IPS-NIHi7 (cell line): ENCODE results near the gene ARHGAP24.
A peak's percentile ranks its signal among the peaks of the same experiment; 100 is the strongest.
"Not testable (repeated sequence)": the region's sequence is repeated elsewhere in the genome, so short reads cannot be mapped to it uniquely, and the experiment has no call there.

Source experiments
- DNase-seq: peaks from one replicate; pipeline ENCODE4 v3.0.0; 2012; ENCODE audit warnings: mixed read lengths; ENCODE audit errors: extremely low spot score

Gene ARHGAP24

DNA sequence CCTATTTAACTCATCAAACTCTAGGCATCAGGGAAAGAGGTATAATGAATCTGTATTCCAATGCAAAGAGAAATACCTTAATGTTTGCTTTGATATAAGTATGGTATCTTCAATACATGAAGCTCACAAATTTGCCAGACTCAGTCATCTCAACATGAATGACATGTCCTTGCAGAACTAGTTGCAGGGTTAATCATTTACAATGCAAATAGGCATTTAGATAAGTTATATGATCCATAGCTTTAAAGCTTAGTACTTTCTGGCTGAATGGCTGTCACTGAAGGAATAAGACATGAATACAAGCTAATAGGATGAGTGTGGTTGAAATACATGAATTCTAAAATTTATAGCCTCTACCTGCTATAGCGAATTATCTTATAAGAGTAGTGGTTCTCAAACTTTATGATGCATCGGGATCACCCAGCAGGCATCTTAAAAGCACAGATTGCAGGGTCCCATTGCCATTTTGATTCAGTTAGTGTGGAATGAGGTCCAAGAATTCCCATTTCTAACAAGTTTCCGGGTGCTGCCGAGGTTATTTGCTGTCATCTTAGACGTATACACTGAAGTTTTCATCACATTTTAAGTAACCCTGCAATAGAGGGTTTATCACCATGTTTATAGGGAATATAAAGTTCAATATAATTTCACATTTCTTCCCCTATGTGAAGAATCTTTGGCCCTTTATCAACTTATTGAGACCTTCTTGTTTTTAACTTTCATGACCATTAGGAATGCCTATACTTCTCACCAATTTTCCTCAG lies 439.2 kb downstream of the ARHGAP24 start:
- DNase-seq, result no peak

DNA sequence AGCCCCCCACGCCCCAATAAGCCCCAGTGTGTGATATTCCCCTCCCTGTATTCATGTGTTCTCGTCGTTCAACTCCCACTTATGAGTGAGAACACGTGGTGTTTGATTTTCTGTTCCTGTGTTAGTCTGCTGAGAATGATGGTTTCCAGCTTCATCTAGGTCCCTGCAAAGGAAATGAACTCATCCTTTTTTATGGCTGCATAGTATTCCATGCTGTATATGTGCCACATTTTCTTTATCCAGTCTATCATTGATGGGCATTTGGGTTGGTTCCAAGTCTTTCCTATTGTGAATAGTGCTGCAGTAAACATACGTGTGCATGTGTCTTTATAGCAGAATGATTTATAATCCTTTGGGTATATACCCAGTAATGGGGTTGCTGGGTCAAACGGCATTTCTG lies 440.6 kb downstream of the ARHGAP24 start:
- not testable (repeated sequence) for DNase-seq

DNA sequence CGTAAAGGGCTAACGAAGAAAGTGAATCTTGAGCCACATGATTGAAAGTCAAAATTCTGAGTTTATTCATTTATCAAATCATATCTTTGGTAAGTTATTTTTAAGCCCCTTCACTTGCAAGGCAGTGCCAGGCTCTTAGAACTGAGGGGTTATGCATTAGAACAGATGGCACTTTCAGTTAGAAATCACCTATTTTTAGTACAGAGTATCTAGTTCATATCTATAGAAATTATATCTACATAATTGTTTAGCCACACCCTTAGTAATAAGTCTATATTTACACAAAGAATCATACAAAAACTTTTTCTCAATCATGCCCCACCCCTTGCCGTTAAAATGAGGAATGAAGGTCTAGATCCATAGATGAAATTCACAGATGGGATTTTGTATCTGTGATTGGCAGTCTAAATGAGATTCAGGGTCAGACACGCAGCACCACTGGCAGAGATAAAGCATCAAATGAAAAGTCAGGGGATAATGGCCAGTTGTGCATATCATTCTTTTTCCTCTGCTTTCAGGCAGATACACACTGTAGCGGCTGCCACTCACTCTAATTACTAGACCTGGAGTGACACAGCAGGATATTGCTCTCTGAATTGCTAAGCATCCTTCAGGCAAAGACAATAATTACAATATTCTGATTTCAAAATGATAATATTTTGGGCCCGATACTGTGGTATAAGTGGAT lies 444.4 kb downstream of the ARHGAP24 start:
- DNase-seq, result no peak

DNA sequence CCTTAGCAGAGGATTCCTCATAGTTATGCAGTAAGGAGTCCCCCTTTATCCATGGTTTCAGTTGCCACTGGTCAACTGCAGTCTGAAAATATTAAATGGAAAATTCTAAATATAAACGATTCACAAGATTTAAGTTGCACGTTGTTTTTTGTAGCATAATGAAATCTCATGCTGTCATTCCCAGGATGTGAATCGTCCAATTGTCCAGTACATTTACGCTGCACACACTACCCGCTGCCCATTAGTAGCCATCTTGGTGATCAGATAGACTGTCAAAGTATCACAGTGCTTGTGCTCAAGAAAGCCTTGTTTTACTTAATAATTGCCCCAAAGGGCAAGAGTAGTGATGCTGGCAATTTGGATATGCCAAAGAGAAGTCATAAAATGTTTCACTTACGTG lies 450.1 kb downstream of the ARHGAP24 start:
- no peak for DNase-seq

DNA sequence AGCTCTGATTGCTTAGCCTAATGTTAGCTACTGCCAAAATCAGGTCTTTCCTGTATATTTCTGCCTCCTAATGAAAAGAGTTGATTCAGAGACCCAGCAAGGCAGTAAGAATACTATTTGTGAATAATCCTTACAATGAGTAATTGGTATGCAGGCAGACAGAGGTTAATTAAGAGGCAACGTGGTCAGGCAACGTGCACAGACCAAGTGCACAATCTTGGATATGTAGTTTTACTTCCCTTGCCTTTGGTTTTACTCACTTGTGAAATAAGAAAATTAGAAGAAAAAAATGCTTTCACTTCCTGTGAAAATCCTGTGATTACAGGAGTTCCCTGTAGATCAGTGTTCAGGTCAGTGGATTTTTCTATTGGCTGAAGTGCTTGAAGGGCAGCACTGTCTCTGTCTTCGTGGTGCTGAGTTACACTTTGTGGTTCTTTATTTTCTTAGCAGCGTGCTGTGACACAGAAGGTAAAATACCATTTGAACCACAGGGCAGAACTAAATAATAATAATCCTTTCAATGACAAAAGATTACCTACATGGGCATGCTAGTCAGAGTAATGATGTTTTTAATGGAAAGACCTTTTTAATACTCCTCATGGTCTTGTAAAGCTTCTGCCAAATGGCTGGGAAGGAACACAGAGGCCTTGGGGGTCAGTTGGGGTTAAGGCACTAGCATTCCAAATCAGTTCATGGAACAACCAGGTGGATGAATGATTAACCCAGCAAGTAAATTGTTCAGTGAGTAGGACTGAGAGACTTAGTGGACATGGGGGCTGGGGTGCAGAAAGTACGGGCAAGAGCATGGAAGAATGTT lies 454.0 kb downstream of the ARHGAP24 start:
- DNase-seq, result no peak

DNA sequence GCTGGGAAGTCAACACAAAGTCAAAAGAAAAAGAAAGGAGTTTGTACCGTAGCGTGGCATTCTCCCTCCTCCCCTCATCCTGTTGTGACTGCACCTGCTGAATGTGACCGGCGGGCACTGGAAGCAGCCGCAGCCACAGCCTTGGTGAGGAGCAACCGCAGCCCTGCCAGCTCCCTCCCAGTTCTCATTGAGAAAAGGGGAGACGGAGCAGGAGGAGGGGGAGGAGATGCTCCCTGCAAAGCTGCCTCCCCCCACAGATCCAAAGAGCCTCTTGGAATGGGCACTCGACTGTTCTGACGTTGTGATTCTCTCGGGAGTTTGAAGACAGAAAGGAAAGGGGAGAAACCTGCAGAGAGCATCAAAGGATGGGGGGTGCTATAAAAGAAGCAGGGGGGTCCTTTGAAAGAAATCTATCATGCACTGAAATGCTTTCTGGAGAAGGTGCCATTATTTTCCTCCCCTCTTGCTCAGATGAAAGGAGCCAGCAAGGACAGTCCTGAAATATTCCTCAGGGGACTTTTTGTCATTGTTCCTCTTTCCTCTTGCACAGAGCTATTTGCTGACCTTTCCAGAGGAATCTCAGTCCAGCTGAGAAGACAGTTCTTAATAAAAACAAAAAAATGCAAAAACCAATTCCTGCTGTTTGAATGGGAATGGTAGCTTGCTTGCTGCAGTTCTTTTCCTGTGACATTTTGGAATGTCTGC lies 455.2 kb downstream of the ARHGAP24 start:
- no peak for DNase-seq

DNA sequence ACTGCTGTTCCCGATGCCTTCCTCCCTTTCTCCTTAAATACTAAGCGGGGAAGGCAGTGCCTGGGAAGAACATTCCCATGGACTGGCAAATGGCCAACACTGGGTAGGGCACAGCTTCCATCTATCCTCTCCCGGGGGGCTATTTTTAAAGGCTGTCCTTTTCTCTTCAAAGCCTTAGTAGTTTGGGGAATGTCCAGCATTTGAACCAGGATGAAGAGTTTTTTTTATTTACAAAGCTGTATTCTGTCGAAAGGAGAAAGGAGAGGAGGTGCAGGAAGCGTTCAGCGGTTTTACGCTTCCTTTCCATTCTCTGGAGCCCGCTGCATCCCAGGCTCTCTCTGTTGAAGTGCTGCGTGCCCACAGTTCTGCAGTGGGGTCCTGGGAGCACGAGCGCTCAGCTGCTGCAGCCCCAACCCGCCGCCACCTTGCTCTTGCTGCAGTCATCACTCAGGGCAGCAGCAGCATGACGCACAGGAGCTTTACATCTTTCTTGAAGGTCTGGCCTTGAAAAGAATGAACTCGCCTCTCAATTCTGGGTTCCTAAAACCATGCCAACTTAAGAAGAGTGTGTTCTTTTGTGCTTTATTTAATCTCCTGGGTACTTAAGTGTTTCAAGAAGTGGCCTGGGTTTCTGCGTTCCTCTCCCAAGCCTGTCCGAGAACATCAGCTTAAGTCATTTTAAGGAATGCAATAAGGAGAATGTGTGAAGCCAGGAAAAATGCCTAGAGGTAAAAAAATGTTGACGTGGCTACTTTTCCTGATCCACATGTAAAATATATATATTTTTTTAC lies 457.7 kb downstream of the ARHGAP24 start:
- DNase-seq, result no peak

DNA sequence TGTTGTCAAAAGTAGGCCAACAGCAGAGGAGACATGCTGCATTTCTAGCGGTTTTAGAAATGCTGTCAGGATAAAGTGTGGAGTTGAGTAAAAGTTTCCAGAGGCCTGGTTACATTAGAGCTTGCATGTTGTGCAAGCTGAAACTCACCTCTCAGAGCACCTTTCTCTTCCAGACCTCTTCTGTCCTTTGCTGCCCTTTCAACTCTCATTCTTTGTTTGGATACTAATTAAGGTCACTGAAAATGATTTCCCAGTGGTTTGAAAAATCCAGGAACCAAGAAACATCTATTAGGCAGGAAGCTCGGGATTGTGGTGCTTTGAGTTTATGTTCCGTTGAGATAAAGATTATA lies 458.3 kb downstream of the ARHGAP24 start:
- DNase-seq, result no peak

DNA sequence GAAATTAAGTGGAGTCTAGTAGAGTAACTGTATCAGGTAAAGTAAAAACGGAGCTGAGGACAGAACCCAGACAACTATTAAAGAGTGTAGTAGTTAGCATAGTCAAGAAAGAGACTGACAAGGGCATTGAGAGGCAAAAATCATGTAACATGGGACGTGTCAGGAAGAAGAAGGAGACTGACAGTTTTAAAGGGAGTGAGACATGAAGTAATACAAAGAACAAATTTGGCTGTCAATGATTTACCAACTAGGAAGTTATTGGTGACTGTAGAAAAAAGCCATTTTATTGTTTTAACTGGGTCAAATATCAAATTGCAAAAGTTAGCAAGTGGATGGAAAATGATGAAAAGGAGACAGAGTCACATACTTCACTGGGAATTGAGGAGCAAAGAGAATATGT lies 462.6 kb downstream of the ARHGAP24 start:
- DNase-seq, result no peak

DNA sequence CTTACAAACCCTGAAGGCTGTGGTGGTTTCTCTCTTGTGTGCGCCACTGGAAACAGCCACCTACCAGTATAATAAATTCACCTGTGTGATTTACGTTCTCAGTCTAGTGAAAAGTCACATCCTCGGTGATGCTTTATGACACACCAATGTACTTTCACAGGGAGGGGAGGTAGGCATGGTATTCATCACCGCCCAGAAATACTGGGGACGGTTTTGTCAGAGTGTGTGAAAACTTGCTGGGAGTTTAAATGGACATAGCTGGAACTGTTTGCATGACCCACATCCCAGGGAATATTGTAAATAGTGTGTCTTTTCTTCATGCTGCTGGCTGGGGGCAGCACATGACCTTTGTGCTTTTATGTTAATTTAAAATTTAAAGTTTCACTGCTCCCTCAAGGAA lies 463.1 kb downstream of the ARHGAP24 start:
- DNase-seq, result no peak

DNA sequence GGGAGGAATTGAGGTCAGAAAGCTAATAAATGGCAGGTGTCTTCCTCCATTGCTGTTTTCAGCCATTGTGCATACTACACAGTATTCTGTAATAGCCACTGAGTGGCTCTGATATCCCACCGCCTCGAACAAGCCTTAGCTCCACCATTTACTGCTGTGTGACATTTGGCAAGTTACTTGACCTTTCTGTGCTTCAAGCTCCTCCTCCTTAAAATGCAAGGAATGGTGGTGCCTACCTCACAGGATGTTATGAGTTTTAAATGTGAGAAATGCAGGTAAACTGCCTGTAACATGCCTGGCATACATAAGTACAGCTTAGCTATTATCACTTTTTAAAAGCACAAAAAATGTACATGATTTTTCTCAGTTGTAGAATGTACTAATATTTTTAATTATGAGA lies 464.0 kb downstream of the ARHGAP24 start:
- no peak for DNase-seq

DNA sequence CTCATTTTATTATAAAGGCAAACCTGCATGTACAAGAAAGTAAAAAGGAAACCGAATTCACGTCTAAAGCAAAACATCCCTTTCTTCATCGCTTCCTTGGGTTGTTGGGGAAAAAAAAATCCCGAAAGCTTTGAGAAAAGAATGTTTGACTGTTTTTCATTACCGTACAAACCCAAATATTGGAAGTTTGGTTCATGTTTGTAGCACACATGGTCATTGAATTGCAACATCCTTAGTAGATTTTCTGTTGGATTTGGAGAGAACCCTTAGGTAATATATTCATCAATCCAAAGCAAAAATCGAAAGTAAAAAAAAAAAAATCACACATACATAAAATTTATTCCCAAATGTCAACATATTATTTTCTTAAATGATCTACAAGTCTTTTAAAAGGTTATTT lies 464.6 kb downstream of the ARHGAP24 start:
- DNase-seq, result no peak

DNA sequence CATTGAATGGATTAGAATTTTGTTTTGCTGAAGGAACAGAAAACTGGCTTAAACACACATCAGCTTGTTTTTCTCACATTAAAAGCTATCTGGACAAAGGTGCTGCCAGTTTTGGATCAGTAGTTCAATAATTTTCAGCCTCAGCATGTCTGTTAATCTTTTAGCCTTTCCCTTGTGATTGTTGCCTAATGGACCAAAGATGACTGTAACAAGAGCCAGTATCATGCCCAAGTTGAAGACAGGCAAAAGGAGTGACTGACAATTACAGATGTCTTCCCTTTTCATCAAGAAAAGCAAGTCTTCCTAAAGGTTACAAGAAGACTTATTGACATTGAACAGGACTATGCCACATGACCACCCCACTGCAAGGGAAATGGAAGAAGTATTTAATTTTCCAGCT lies 465.2 kb downstream of the ARHGAP24 start:
- DNase-seq, result no peak

DNA sequence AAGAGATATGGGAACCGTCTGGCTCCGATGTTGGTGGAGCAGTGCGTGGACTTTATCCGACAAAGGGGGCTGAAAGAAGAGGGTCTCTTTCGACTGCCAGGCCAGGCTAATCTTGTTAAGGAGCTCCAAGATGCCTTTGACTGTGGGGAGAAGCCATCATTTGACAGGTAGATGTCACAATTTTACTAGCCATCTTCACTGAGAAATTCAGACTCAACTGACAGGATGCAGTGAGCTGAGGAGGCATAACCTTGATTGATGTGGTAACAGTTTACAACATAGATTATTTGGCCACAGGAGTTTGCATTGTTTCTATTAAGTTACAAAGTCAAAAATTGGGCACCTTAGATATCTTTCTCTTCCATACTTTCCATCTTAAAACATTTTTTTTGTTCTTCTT lies 467.2 kb downstream of the ARHGAP24 start:
- DNase-seq, result no peak

DNA sequence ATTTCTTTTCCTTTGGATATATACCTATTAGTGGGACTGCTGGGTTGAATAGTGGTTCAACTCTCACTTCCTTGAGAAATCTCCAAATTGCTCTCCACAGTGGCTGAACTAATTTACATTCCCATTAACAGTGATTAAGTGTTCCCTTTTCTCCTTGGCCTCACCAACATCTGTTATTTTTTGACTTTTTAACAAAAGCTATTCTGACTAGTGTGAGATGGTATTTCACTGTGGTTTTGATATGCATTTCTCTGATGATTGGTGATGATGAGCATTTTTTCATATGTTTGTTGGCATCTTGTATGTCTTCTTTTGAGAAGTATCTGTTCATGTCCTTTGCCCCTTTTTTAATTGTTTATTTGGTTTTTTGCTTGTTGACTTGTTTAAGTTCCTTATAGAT lies 471.9 kb downstream of the ARHGAP24 start:
- DNase-seq, result no peak

DNA sequence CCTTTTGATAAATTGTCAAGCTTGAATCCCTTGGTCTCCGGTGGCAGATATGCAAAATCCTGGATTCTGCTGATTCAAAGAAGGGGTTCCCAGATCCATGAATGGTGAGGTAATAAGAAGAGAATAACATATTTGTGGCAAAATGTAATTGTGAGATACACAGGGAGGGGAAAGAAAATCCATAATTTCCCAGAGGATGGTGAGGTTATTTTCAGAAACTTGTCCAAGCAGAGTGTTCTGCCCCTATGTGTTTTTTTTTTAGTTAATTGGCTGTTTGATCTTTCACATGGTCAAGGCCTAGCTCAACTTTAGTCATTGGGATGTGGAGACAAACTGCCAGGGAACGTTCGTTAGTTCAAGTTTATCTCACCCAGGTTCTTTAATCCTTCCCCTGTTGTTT lies 476.1 kb downstream of the ARHGAP24 start:
- no peak for DNase-seq

DNA sequence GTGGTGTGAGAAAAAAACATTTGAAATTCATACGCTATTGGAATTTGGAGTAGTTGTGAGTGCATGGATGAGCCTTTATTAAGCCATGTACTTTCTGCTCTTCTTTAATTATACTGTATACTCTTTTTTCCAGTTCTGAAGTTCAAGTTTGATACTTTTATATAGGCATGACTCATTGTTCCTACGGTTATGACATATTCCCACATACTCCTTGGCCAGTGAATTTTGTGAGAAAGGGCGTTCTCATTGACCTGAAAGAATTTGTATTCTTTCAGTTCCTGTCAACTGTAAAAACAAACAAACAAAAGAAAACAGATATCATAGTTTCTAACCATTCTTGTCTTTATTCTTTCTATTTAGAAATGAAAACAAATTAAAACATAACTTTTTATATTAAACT lies 477.6 kb downstream of the ARHGAP24 start:
- DNase-seq, result no peak

DNA sequence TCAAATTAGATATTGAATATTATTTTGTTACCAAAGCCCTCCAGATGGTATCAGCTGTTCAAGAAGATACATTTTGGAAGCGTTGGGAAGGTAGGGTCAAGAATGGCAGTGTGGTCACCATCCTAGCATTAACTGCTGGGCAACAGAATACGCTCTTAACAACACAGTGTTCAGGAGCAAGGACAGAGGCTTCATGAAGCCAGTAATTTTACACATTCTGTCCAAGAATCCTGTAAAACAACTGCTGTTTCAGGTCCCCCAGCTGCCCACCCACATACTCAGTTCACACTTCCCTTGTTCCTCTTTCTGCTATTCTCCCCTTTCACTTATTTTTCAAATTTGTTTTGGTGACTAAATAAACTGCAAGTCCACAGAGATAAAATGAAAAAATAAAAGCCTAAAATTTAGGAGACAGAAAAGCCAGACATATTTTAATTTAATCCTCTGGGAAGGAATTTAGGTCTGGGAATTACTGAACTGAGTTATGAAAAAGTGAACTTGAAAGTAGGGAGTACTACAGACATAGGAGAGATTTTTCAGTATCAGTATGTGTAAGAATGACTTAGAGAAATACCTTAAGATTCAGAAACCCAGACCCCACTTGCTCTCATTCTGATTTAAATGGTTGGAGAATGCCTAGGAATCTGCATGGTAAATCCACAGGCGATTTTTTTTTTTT lies 478.2 kb downstream of the ARHGAP24 start:
- no peak for DNase-seq

DNA sequence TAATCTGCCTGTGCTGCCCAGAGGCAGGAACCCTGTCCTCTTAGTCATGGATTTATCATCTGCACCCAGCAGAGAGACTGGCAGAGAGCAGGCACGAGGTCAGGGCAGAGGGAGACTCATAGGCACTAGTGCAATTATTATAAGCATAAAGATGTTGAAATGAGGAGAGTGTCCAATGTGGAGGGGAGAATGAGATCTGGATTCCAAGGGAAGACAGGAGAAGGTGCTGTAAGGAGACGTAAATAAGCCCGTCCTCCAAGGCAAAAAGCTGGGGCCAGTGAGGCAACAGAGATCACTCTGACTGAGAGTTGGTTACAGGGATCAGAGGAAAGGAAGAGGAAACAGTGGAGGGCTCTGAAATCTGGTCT lies 478.7 kb downstream of the ARHGAP24 start:
- peak; percentile 27 for DNase-seq

DNA sequence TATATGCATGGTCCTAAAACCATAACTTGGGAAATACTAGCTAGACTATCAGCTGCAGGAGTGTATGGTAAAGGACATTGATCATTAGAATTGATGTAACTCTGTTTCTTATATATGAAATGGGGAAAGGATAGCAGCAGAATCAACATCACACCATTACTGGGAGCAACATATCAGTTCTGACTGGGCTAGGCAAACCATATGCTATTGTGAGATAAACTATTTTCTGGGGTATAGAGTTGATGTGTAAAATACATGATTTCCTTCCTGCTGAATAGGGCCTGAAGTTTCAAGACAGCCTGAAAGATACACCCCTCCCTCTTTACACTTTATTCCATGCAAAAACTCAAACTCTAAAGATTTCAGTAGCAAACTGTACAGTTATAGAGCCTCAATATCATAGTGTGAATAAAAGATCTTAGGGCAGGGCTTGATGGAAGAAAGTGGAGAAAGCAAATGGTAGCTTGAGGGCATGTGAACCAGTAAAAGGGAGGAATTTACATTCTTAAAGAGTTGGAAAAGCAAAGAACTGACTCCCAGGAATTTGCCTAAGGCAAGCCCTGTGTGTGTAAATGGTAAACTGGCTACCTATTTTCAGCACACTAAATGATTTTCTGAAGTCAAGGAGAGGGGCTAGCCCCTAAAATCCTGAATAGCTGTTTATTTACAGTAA lies 480.8 kb downstream of the ARHGAP24 start:
- DNase-seq, result peak; percentile 24
